Left cardiac atrium (tissue), 4 donors: ENCODE results near the gene RABEPK. TPM values are rescaled to one million over a fixed set of nuclear protein-coding genes. Genes with fewer than 3 reads are reported as not detected.
"Not testable (repeated sequence)": the region's sequence is repeated elsewhere in the genome, so short reads cannot be mapped to it uniquely, and the experiment has no call there.

Source experiments
- ATAC-seq, 2 donors: fragments of 200-7000 bp; cut with Tn5 transposase; one replicate each; pipeline ENCODE4 v1.9.1; 2020; ENCODE audit warnings: mild to moderate bottlenecking in 2 of 2, moderate library complexity in 2 of 2
- DNase-seq: peaks from one replicate; pipeline ENCODE4 v3.0.0-alpha.2; 2020
- intact Hi-C, 2 donors: fragments of 100-400 bp; cut with DNase I; formaldehyde crosslinking; loops; one replicate each; pipeline versions ENCODE4 v1.14.1 to v1.15.1; 2022 to 2023
- total RNA-seq, 2 donors: library from RNA; stranded (reverse); fragmentation: NEBNext Ultra II Directional; extraction: Animal tissue kit (Norgen Biotek cat#: 25700); gene quantifications; one replicate each; pipeline ENCODE4 v1.2.1, GENCODE V29; 2021
- donor health status: DM: no; HTN: yes; CAD: no.
- donor health status: DM: no; HTN: yes; CAD: no; lungs with severe emphysema.
- donor health status: DM: yes; HTN: yes; CAD: no.
- donor health status: Dilated cardiomyopathy.

RABEPK gene
- total RNA-seq, 2 donors from 2014 or later: 8.3 to 10.0 TPM

DNA sequence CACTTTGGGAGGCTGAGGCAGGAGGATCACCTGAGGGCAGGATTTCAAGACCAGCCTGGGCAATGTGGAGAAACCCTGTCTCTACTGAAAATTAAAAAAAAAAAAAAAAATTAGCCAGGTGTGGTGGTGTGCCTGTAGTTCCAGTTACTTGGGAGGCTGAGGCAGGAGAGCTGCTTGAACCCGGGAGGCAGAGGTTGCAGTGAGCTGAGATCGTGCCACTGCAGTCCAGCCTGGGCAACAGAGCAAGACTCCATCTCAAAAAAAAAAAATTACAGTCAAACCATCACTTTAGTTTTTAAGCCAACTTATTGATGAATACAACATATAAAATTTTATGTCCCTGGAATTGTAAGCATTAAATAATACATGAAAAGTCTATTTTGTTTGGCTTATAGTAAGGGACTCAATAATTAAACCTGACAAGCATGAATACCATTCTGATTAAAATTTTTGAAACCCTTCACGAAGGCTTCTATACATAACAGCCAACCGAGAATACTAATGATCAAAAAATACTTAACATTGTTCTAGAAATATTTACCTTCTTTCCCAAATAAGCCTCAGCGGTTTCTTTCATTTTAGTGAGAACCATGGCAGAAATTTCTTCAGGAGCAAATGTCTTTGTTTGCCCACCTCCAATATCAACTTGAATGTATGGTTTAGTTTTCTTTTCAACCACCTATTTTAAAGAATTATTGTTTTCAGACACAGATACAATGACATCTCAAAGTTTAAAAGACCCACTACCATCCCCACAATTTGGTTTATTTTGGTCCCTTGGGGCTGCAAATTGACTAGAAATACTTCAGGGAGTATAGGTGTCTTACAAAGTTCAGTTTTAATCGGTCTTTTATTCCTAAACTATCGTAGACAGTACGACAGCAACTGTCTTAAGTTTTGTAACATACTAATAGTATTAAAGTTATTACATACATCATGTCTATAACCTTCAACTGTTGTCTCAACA lies 39.6 kb downstream of the RABEPK start:
- no peak for DNase-seq
- intact Hi-C loops: loop anchor here in 1 of 2 donors (10.0 kb wide), 1 partner anchor 55 kb away; no protein-coding TSS in a partner anchor
- no peak for ATAC-seq

- DNase-seq (peak; percentile 65), ATAC-seq (peak; percentile 5 to 15)
- intact Hi-C loops: no loop called here
Observed at GRCh38 chr9:125240649-125240999, 40.3 kb downstream of the RABEPK start.

DNA sequence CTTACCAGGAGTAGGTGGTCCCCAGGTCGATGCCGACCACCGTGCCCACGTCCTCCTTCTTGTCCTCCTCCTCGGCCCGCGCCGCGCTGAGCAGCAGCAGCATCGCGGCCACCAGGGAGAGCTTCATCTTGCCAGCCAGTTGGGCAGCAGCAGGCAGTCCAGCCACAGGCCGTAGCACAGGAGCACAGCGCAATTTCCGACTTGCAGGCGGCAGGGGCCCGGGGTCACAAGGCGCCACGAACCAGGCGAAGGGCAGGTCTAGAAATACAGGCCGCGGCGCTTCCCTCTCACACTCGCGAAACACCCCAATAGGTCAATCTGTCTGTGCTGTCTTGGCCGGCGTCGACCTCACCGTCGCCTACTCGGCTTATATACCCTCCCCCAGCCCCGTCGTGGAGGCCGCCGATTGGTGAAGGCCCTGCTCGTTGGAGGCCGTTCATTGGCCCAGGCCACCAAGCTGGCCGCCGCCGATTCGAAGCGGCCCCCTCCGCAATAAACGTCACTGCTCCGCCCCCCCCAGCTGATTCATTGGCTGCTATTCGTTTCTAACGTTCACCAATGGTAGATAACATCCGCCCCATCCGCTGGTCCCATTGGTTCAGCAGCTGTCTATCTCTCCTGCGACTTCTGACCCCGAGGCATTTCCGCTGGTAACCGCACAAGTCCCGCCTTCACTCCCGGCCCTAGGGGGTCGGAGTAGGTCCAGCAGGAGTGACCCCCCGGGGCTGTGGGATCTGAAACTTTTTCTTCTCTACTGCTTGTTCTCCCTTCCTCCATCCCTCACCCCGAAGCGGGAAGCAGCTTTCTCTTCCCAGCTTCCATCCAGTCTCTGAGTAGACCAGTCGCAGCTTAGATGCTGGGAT lies 40.9 kb downstream of the RABEPK start, which contains the start of gene HSPA5:
Gene HSPA5, minus strand, starts transcription at position 344 of the 863 bp plus-strand sequence. Its CDS starts 217 bp downstream, at position 127.
- intact Hi-C loops: no loop called here
- peak; percentile 96 to 97 for ATAC-seq
- DNase-seq: peak; percentile 100

DNA sequence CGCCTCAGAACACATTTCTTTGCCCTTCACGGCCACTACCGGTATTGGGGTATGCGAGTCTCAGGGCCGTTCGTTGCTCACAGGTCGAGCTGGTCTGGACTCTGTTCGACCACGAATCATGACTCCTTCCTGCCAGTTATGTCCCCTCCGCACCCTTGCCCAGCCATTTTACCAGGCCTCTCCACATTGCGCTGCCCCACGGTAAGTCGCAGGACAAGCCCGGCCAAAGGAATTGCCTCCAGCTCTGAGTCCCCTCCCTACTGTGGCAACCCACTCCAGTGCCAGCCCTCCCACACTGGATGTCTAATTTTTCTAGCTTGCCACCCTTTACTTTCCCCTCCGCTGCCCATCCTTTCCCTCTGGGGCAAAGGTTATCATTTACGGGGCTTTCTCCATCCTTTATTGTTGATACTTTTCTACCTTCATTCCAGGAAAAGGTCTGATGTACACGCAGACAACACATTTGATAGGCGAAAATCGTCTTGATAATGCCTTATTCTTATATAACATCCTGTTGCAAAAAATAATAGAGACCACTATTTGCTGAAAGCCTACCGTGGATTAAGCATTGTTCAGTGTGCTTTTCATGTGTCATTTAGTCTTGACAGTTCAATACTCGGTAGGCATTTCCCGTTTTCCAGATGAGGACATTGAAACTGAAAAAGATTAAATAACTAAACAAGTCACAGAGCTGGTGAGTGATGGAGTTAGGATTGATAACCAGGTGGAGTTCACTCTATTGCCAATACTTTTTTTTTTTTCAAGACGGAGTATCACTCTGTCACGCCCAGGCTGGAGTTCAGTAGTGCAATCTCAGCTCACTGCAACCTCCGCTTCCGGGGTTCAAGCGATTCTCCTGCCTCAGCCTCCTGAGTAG lies 41.8 kb downstream of the RABEPK start:
- ATAC-seq (peak; percentile 24 to 25), DNase-seq (peak; percentile 46)
- intact Hi-C loops: no loop called here

DNA sequence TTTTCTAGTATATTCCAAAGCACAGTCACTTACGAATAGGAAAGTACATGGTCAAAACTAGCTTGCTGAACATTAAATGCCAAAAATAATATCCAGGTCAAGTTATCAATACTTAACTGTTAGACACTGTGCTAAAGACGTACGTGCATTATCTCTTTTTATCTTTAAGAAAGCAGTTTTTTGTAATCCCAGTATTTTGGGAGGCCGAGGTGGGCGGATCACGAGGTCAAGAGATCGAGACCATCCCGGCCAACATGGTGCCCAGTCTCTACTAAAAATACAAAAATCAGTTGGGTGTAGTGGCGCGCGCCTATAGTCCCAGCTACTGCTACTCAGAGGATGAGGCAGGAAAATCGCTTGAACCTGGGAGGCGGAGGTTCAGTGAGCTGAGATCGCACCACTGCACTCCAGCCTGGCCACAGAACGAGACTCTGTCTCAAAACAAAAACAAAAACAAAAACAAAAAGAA lies 43.5 kb downstream of the RABEPK start:
- DNase-seq (no peak), ATAC-seq (no peak)
- intact Hi-C loops: no loop called here

- intact Hi-C loops: no loop called here
- no peak for ATAC-seq
- no peak for DNase-seq
Observed at GRCh38 chr9:125246261-125246667, 45.9 kb downstream of the RABEPK start.

GRCh38 chr9:125254231-125254630 lies 53.9 kb downstream of the RABEPK start:
- no peak for ATAC-seq
- intact Hi-C loops: loop anchor here (10.0 kb wide), 1 partner anchor 121 kb away; no protein-coding TSS in a partner anchor
- DNase-seq: no peak

- intact Hi-C loops: loop anchor here (10.0 kb wide), 1 partner anchor 119 kb away; no protein-coding TSS in a partner anchor
- ATAC-seq (peak; percentile 38 to 44), DNase-seq (no peak)
Observed at GRCh38 chr9:125255781-125256391, 55.5 kb downstream of the RABEPK start.

- ATAC-seq: no peak
- intact Hi-C loops: loop anchor here (10.0 kb wide), 1 partner anchor 117 kb away; no protein-coding TSS in a partner anchor
- DNase-seq: no peak
Observed at GRCh38 chr9:125258160-125258785, 57.9 kb downstream of the RABEPK start.

DNA sequence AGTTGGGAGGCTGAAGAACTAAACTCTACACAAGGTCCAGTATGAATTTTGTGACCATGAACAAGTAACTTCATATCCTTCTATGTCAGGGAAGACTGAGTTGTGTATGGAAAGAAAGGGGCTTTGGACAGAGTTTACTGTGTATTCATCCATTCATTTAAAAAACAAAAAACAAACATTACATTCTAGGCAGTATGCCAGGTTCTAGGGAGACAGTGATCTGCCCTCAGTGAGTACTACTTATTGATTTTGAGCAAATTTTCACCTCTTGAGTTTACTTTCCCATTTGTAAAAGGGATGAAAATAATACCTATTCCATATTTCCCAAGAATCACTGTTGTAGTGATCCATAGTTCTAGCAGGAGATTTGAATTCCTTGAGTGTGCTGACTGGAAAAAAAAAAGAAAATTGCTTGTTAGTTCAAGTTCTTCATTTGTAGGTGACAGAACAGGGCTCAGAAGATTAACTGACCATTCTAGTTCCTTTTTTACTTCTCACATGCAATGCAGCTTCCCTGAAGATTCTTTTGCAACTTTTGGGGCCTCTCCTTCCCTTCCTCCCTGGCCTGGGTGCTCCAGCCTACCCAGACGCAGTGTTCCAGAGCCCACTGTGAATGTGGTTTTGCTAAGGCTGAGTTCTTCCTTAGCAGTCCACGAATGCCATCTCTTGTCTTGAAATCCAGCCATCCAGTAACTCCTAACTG lies 58.6 kb downstream of the RABEPK start:
- intact Hi-C loops: loop anchor here (10.0 kb wide), 1 partner anchor 116 kb away; no protein-coding TSS in a partner anchor
- ATAC-seq: no peak
- no peak for DNase-seq

- DNase-seq (no peak), ATAC-seq (no peak)
- intact Hi-C loops: no loop called here
Observed at GRCh38 chr9:125260561-125260960, 60.2 kb downstream of the RABEPK start.

DNA sequence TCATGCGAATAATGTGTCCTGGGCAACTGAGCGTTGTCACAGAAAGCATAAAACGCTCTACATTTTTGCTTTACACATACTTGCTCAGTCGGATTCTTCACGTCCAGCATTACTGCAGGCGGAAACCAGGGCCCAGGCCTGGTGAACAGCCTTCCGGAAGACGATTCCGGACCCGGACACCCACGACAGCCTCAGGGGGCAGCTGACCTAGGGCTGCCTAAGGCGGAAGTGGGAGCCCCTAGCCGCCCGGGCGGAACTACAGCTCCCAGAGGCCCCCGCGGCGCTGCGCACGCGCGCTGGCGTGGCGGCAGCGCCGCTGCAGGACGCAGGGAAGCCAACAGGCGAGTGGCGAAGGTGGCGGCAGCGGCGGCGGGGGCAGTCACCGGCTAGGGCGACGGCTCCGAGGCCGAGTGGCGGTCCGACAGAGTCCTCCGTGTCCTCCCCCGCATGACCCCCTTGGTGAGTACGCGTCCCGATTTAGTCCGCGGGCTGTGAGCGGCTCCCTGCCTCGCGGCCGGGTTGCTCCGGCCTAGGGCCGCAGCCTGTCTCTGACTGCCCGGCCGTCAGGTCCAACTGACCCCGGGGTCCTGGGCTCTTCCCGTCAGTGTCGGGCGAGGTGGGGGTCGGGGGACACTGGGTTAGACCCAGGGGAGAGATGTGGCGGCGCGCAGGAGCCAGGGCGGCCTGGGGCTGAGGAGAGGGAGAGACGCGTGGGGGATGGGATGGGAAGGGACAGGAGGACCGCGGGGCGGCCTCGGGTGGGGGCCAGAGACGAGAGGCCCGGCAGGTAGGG lies 61.4 kb downstream of the RABEPK start, which contains the start of gene GAPVD1:
Gene GAPVD1, plus strand, starts transcription at position 326 of the 793 bp plus-strand sequence. CDS start 37,096 bp downstream, outside the sequence.
- peak; percentile 100 for ATAC-seq
- DNase-seq: peak; percentile 90
- intact Hi-C loops: no loop called here

DNA sequence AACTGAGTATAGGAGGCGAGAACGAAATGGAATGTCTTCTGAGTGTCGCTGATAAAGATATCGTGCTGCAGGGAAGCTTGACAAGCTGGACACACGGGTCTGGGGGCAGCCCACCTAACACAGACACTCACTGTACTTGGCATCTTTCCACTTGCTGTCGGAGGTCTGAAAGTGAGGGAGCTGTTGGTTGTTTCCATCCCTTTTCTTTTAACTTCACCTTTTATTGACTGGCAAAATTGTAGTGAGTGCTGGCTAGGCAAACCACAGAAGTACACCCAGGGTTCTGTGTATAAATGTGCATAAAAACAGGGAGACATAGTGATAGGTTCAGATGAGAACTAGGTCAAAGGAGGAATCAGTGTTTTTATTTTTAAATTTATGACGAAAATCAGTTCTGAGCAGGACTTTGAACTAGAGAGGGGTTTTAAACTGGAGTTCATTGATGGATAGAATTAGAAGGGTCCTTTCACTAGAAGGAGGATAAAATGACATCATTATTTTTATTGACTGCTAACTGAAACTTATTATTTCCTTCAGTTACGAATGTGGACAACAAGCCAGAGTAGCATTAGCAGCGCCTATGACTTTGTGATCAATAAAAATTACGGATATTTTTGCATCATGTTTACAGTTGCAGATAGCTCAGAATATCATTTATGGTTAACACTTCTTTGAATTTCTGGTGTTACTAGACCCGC lies 62.1 kb downstream of the RABEPK start:
- no peak for DNase-seq
- intact Hi-C loops: no loop called here
- ATAC-seq: no peak

DNA sequence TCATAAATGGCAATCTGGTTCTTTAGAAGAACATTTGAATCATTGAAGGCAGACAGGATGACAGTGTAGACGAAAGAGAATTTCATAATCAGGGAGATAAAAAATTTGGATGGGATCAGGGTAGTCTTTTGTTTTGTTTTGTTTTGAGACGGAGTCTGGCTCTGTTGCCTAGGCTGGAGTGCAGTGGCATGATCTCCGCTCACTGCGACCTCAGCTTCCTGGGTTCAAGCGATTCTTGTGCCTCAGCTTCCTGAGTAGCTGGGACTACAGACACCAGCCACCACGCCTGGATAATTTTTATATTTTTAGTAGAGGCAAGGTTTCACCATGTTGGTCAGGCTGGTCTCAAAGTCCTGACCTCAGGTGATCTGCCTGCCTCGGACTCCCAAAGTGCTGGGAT lies 63.7 kb downstream of the RABEPK start:
- ATAC-seq, DNase-seq, intact Hi-C loops: not testable (repeated sequence)

DNA sequence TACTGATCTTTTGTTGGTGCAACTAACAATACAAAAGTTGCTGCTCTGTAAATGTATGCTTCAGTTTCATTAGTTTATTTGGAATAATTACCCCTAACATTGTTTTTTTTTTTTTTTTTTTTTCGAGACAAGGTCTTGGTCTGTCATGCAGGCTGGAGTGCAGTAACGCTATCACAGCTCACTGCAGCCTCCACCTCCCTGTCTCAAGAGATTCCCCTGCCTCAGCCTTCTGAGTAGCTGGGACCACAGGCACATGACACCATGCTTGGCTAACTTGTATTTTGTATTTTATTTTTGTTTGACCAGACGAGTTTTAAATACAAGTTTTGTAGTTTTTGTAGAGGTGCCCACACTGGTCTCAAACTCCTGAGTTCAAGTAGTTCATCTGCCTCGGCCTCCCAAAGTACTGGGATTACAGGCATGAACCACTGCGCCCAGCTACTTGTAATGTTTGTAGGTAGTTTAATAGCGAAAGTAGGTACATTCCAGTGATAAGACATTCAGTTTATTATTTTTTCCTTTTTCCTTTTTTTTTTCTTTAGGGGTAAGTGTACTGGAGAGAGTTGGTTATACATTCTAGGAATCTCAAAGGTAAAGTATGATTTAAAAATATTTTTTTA lies 68.2 kb downstream of the RABEPK start:
- ATAC-seq (peak; percentile 8 to 30), DNase-seq (no peak)
- intact Hi-C loops: no loop called here
